ENCODE data around the gene EEIG2.

GRCh38 chr1:108559215-108560186, at the start of gene EEIG2:
- TF ChIP-seq, protein P1, sequence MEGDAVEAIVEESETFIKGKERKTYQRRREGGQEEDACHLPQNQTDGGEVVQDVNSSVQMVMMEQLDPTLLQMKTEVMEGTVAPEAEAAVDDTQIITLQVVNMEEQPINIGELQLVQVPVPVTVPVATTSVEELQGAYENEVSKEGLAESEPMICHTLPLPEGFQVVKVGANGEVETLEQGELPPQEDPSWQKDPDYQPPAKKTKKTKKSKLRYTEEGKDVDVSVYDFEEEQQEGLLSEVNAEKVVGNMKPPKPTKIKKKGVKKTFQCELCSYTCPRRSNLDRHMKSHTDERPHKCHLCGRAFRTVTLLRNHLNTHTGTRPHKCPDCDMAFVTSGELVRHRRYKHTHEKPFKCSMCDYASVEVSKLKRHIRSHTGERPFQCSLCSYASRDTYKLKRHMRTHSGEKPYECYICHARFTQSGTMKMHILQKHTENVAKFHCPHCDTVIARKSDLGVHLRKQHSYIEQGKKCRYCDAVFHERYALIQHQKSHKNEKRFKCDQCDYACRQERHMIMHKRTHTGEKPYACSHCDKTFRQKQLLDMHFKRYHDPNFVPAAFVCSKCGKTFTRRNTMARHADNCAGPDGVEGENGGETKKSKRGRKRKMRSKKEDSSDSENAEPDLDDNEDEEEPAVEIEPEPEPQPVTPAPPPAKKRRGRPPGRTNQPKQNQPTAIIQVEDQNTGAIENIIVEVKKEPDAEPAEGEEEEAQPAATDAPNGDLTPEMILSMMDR (IDR thresholded peaks at IDR 0.05), result peak; percentile 75
- no peak for TF ChIP-seq EZH2 (IDR thresholded peaks at IDR 0.05; ENCODE audit: borderline replicate concordance, insufficient read depth, low read depth, low read length, poor library complexity, severe bottlenecking)
